ENCODE data around the gene ARFGAP1. TPM values are rescaled to one million over a fixed set of nuclear protein-coding genes. Genes with fewer than 3 reads are reported as not detected.

ARFGAP1 gene
- total RNA-seq, 2 experiments from 2014 or later: 73.4 to 77.6 TPM

- POLR2A ChIA-PET: no interaction called here
- Mint-ChIP-seq H3K4me3 (no peak overlapping the region), H3K27ac (no peak overlapping the region), H3K36me3 (ENCODE audit: low read depth) (peaks cover 16% of the 10 kb centered on the region), H3K27me3 (no peaks in the 10 kb centered on the region), H3K9me3 (ENCODE audit: low read depth) (no peaks in the 10 kb centered on the region), H3K4me1 (peaks cover 3% of the 10 kb centered on the region)
- intact Hi-C loops (cut with DNase I, micrococcal nuclease): no loop called here
- no peak for DNase-seq
- ATAC-seq: no peak
- CTCF ChIA-PET: no interaction called here
These were observed 10.3 kb downstream of the ARFGAP1 start for GRCh38 chr20:63282946-63283345.

GRCh38 chr20:63283397-63284082 lies 10.9 kb downstream of the ARFGAP1 start:
- Mint-ChIP-seq H3K9me3 (ENCODE audit: low read depth) (no peaks in the 10 kb centered on the region), H3K36me3 (ENCODE audit: low read depth) (peaks cover 16% of the 10 kb centered on the region), H3K4me1 (peaks cover 3% of the 10 kb centered on the region), H3K4me3 (peak overlapping the region; percentile 57), H3K27ac (peak overlapping the region; percentile 60), H3K27me3 (no peaks in the 10 kb centered on the region)
- CTCF ChIA-PET: no interaction called here
- peak; percentile 24 for ATAC-seq
- POLR2A ChIA-PET: interaction anchor here (0.8 kb wide), 1 partner anchor 11 kb away, joined by 5 read pairs; the partner anchor contains the start of gene ARFGAP1
- DNase-seq: no peak
- intact Hi-C loops (cut with DNase I, micrococcal nuclease): no loop called here

DNA sequence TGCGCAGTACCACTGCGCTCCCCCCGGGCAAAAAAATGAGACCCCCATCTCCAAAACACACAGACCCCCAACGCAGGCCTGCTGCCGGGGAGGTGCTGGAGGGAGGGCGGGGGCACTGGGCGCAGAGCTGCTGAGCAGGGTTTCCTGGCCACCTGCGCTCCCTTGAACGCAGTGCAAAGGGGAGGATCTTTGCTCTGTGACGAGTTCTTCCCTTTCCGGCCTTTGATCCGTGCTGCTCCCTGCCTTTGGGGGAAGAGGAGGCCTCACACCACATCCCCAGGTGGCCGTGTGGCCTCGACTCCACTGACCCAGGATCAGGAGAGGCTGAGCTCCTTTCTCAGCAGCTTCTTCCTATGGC lies 11.4 kb downstream of the ARFGAP1 start:
- DNase-seq: peak; percentile 42
- H3K27ac Mint-ChIP-seq: peak overlapping the region; percentile 60
- peak; percentile 77 for ATAC-seq
- H3K27me3 Mint-ChIP-seq: no peaks in the 10 kb centered on the region
- CTCF ChIA-PET: interaction anchor here (0.6 kb wide), 1 partner anchor 512 kb away, joined by 3 read pairs; no protein-coding TSS in a partner anchor
- POLR2A ChIA-PET: interaction anchor here (0.8 kb wide), 1 partner anchor 11 kb away, joined by 5 read pairs; the partner anchor contains the start of gene ARFGAP1
- peaks cover 3% of the 10 kb centered on the region for H3K4me1 Mint-ChIP-seq
- H3K4me3 Mint-ChIP-seq: peak overlapping the region; percentile 57
- H3K36me3 Mint-ChIP-seq (ENCODE audit: low read depth): peaks cover 17% of the 10 kb centered on the region
- intact Hi-C loops (cut with DNase I, micrococcal nuclease): no loop called here
- no peaks in the 10 kb centered on the region for H3K9me3 Mint-ChIP-seq (ENCODE audit: low read depth)

GRCh38 chr20:63284544-63284949 lies 11.9 kb downstream of the ARFGAP1 start:
- CTCF ChIA-PET: interaction anchor here (0.6 kb wide), 2 partner anchors 212 to 511 kb away, joined by 3 read pairs; no protein-coding TSS in a partner anchor

DNA sequence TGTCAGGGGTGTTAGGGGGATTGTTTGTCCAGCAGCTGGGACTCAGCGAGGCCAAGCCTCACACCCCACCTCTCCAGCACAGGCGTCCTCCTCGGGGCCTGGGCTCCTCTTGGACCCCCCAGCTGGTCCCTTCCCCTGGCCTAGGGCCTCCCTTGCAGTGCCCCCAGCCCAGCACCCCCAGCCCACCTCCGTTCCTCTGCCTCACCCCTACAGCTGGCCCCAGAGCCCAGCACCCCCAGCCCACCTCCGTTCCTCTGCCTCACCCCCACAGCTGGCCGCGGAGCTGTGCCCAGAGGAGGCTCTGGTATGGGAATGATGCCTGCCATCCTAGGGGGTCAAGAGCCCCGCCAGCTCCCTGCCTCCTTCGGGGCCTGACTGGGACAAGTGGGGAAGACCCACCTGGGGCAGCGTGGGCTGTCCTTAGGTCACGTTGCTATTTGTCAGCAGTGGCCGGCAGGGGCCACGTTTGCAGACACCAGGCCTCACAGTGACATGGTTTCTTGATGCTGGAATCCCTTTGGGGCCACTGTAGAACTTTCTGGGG lies 12.4 kb downstream of the ARFGAP1 start:
- ATAC-seq: no peak

More at GRCh38 chr20:63284544-63284949, 11.9 kb downstream of the ARFGAP1 start:
- peak overlapping the region; percentile 57 for H3K4me3 Mint-ChIP-seq
- H3K27me3 Mint-ChIP-seq: no peaks in the 10 kb centered on the region
- intact Hi-C loops (cut with DNase I, micrococcal nuclease): no loop called here
- DNase-seq (no peak), ATAC-seq (peak; percentile 21)
- POLR2A ChIA-PET: interaction anchor here (0.8 kb wide), 1 partner anchor 12 kb away, joined by 5 read pairs; the partner anchor contains the start of gene ARFGAP1
- H3K27ac Mint-ChIP-seq: no peak overlapping the region
- H3K4me1 Mint-ChIP-seq: peaks cover 3% of the 10 kb centered on the region
- H3K9me3 Mint-ChIP-seq (ENCODE audit: low read depth): no peaks in the 10 kb centered on the region
- peaks cover 15% of the 10 kb centered on the region for H3K36me3 Mint-ChIP-seq (ENCODE audit: low read depth)

GRCh38 chr20:63285636-63286615 lies 13.3 kb downstream of the ARFGAP1 start:
- no peak for ATAC-seq
- Mint-ChIP-seq H3K9me3 (ENCODE audit: low read depth) (no peaks in the 10 kb centered on the region), H3K27ac (no peak overlapping the region), H3K4me1 (peaks cover 3% of the 10 kb centered on the region), H3K36me3 (ENCODE audit: low read depth) (peaks cover 15% of the 10 kb centered on the region), H3K4me3 (no peak overlapping the region), H3K27me3 (no peaks in the 10 kb centered on the region)
- CTCF ChIA-PET: interaction anchor here (1.5 kb wide), 1 partner anchor 10 kb away, joined by 3 read pairs; no protein-coding TSS in a partner anchor
- POLR2A ChIA-PET: no interaction called here
- intact Hi-C loops (cut with DNase I, micrococcal nuclease): no loop called here
- no peak for DNase-seq

More for the DNA sequence above, 12.4 kb downstream of the ARFGAP1 start:
- H3K27ac Mint-ChIP-seq: no peak overlapping the region
- H3K4me3 Mint-ChIP-seq: peak overlapping the region; percentile 57
- no peaks in the 10 kb centered on the region for H3K27me3 Mint-ChIP-seq
- CTCF ChIA-PET: interaction anchor here (0.6 kb wide), 2 partner anchors 211 to 511 kb away, joined by 3 read pairs; no protein-coding TSS in a partner anchor
- H3K36me3 Mint-ChIP-seq (ENCODE audit: low read depth): peaks cover 15% of the 10 kb centered on the region
- H3K9me3 Mint-ChIP-seq (ENCODE audit: low read depth): no peaks in the 10 kb centered on the region
- H3K4me1 Mint-ChIP-seq: peaks cover 3% of the 10 kb centered on the region
- intact Hi-C loops (cut with DNase I, micrococcal nuclease): no loop called here
- DNase-seq: no peak
- POLR2A ChIA-PET: no interaction called here

- intact Hi-C loops (cut with DNase I, micrococcal nuclease): no loop called here
- Mint-ChIP-seq H3K4me1 (peaks cover 3% of the 10 kb centered on the region), H3K9me3 (ENCODE audit: low read depth) (no peaks in the 10 kb centered on the region), H3K27me3 (no peaks in the 10 kb centered on the region), H3K36me3 (ENCODE audit: low read depth) (peaks cover 15% of the 10 kb centered on the region), H3K4me3 (no peak overlapping the region), H3K27ac (no peak overlapping the region)
- ChIA-PET POLR2A (no interaction called here), CTCF (interaction anchor here (1.5 kb wide), 1 partner anchor 9 kb away, joined by 3 read pairs; no protein-coding TSS in a partner anchor)
- no peak for DNase-seq
- ATAC-seq: no peak
These were observed 14.4 kb downstream of the ARFGAP1 start for GRCh38 chr20:63286781-63287696.

- no peaks in the 10 kb centered on the region for H3K9me3 Mint-ChIP-seq (ENCODE audit: low read depth)
- H3K4me1 Mint-ChIP-seq: peaks cover 3% of the 10 kb centered on the region
- no peak overlapping the region for H3K4me3 Mint-ChIP-seq
- peaks cover 12% of the 10 kb centered on the region for H3K36me3 Mint-ChIP-seq (ENCODE audit: low read depth)
- no peak for DNase-seq
- no peaks in the 10 kb centered on the region for H3K27me3 Mint-ChIP-seq
- intact Hi-C loops (cut with DNase I, micrococcal nuclease): no loop called here
- no peak for ATAC-seq
- POLR2A ChIA-PET: no interaction called here
- CTCF ChIA-PET: interaction anchor here (2.0 kb wide), 1 partner anchor 65 kb away, joined by 4 read pairs; no protein-coding TSS in a partner anchor
- no peak overlapping the region for H3K27ac Mint-ChIP-seq
These were observed 15.3 kb downstream of the ARFGAP1 start for GRCh38 chr20:63287697-63288580.

GRCh38 chr20:63288581-63289251 lies 16.1 kb downstream of the ARFGAP1 start:
- H3K4me1 Mint-ChIP-seq: peaks cover 3% of the 10 kb centered on the region
- H3K27ac Mint-ChIP-seq: no peak overlapping the region
- no peaks in the 10 kb centered on the region for H3K27me3 Mint-ChIP-seq
- CTCF ChIA-PET: interaction anchor here (2.0 kb wide), 1 partner anchor 65 kb away, joined by 4 read pairs; no protein-coding TSS in a partner anchor
- no peak for DNase-seq
- H3K4me3 Mint-ChIP-seq: no peak overlapping the region
- H3K9me3 Mint-ChIP-seq (ENCODE audit: low read depth): no peaks in the 10 kb centered on the region
- intact Hi-C loops (cut with DNase I, micrococcal nuclease): no loop called here
- no peak for ATAC-seq
- H3K36me3 Mint-ChIP-seq (ENCODE audit: low read depth): peaks cover 12% of the 10 kb centered on the region
- POLR2A ChIA-PET: no interaction called here

Data from activated CD4-positive, alpha-beta T cell treated with anti-CD3 and anti-CD28 coated beads for 36 hours (primary cell).